ENCODE results near the gene PRPH. TPM values are rescaled to one million over a fixed set of nuclear protein-coding genes. Genes with fewer than 3 reads are reported as not detected.

PRPH gene
- total and polyA plus RNA-seq, 2 of the 13 experiments (the other 11 are each of a cell fraction or from before 2014, with no cell fraction given) = 0.12 TPM; not detected in 1

- in situ Hi-C loops (cut with HindIII; ENCODE audit: extremely low pct_ligation_motif_present, low pct_unique_long_range_greater_than_20kb) = no loop called here
- no TSS peak for BruUV-seq (replicated peaks)
- no peak overlapping the region for H3K4me3 ChIP-seq (replicated peaks in 1 of 3; ENCODE audit: insufficient read depth in 1 of 3, low read depth in 2 of 3, low read length in 3 of 3)
- no peaks in the 10 kb centered on the region for H3K9me3 ChIP-seq (ENCODE audit: low read length)
- CTCF ChIA-PET (ENCODE audit: low intra/inter-chr PET ratio, low total read pairs) = no interaction called here
- H3K27me3 ChIP-seq (ENCODE audit: control insufficient read depth in 1 of 2, insufficient read depth in 2 of 2, low read length in 2 of 2) = no peaks in the 10 kb centered on the region
- POLR2A ChIA-PET = no interaction called here
- H2AFZ ChIP-seq (ENCODE audit: low read length) = no peak overlapping the region
- H3K79me2 ChIP-seq (ENCODE audit: insufficient read depth, low read length) = no peaks in the 10 kb centered on the region
- intact Hi-C loops (cut with micrococcal nuclease; ENCODE audit: unreplicated experiment) = no loop called here
- DNase-seq (ENCODE audit: low spot score) (no peak), ATAC-seq (no peak), FAIRE-seq (no peak)
- H3K9ac ChIP-seq (ENCODE audit: insufficient read depth, low read depth, low read length) = no peak overlapping the region
- H3K4me2 ChIP-seq (ENCODE audit: low read depth, low read length) = no peak overlapping the region
- no peaks in the 10 kb centered on the region for H4K20me1 ChIP-seq (ENCODE audit: insufficient read depth, low read length)
- H3K27ac ChIP-seq (ENCODE audit: extremely low read length, insufficient read depth, low read length) = no peak overlapping the region
- H3K4me1 ChIP-seq (ENCODE audit: insufficient read depth, low read length) = peaks cover 29% of the 10 kb centered on the region
- H3K36me3 ChIP-seq (replicated peaks in 1 of 2; ENCODE audit: control insufficient read depth in 1 of 2, insufficient read depth in 2 of 2, low read length in 2 of 2) = no peaks in the 10 kb centered on the region
- WGBS (ENCODE audit: low lambda C conversion rate) = 59% methylated on average over 5 of the region's 5 CpGs
- no peak for TF ChIP-seq HMG20A (CRISPR knock-in tag; IDR thresholded peaks at IDR 0.05; ENCODE audit: borderline replicate concordance)
- TF ChIP-seq RXRB (CRISPR knock-in tag; IDR thresholded peaks at IDR 0.05; ENCODE audit: borderline replicate concordance) = no peak
- no peak for TF ChIP-seq ZNF589 (CRISPR knock-in tag; conservative IDR thresholded peaks at IDR 0.05)
- TF ChIP-seq ZNF512B (CRISPR knock-in tag; IDR thresholded peaks at IDR 0.05; ENCODE audit: borderline replicate concordance) = no peak
- TF ChIP-seq ZNF800 (CRISPR knock-in tag; IDR thresholded peaks at IDR 0.05) = no peak
- TF ChIP-seq KLF13 (CRISPR knock-in tag; IDR thresholded peaks at IDR 0.05) = no peak
- no peak for TF ChIP-seq ZNF407 (CRISPR knock-in tag; IDR thresholded peaks at IDR 0.05; ENCODE audit: not compliant biosample characterization)
- TF ChIP-seq IKZF1 (IDR thresholded peaks at IDR 0.05) = no peak
- TF ChIP-seq TBP (CRISPR knock-in tag; IDR thresholded peaks at IDR 0.05) = no peak
- no peak for TF ChIP-seq ZBTB7B (CRISPR knock-in tag; IDR thresholded peaks at IDR 0.05)
- TF ChIP-seq ZNF563 (CRISPR knock-in tag; IDR thresholded peaks at IDR 0.05) = no peak
- TF ChIP-seq BCL6 (CRISPR knock-in tag; IDR thresholded peaks at IDR 0.05) = no peak
- TF ChIP-seq ZNF883 (CRISPR knock-in tag; IDR thresholded peaks at IDR 0.05; ENCODE audit: not compliant biosample characterization) = no peak
Measured at GRCh38 chr12:49251357-49251756, 43.6 kb upstream of the PRPH start.

Measured in HepG2 (cell line).